ENCODE results near the gene SMARCC2.

Gene SMARCC2

DNA sequence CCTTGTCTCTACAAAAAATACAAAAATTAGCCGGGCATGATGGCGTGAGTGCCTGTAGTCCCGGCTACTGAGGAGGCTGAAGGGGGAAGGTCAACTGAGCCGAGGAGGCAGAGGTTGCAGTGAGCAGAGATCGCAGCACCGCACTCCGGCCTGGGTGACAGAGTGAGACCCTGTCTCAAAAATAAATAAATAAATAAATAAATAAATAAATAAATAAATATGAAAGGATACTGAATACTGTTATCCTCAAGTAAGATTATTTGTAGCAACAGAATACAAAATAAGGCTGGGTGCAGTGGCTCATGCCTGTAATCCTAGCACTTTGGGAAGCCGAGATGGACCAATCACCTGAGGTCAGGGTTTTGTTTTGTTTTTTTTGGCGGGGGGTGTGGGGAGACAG, 30.6 kb upstream of the SMARCC2 start (continued):
- TF ChIP-seq ZNF280C (tag by site-specific recombination; IDR thresholded peaks at IDR 0.05) (no peak), ZNF768 (tag by site-specific recombination; IDR thresholded peaks at IDR 0.05) (no peak), PATZ1 (tag by site-specific recombination; IDR thresholded peaks at IDR 0.05) (no peak), IKZF3 (tag by site-specific recombination; IDR thresholded peaks at IDR 0.05) (no peak), ZNF629 (tag by site-specific recombination; IDR thresholded peaks at IDR 0.05) (peak; percentile 66; the same call in 1 of the 2 replicates), ZXDB (tag by site-specific recombination; IDR thresholded peaks at IDR 0.05) (peak; percentile 87), ZNF132 (tag by site-specific recombination; IDR thresholded peaks at IDR 0.05; ENCODE audit: borderline replicate concordance) (no peak), ZNF670 (tag by site-specific recombination; IDR thresholded peaks at IDR 0.05; ENCODE audit: low read depth) (no peak), ZNF701 (tag by site-specific recombination; IDR thresholded peaks at IDR 0.05) (no peak), HOXA7 (CRISPR knock-in tag; IDR thresholded peaks at IDR 0.05; ENCODE audit: borderline replicate concordance) (no peak), ZNF221 (tag by site-specific recombination; IDR thresholded peaks at IDR 0.05; ENCODE audit: borderline replicate concordance) (peak; percentile 62; the same call in 1 of the 2 replicates), ZNF610 (tag by site-specific recombination; IDR thresholded peaks at IDR 0.05; ENCODE audit: borderline replicate concordance) (peak; percentile 54; the same call in 1 of the 2 replicates), ZNF112 (tag by site-specific recombination; IDR thresholded peaks at IDR 0.05) (no peak), ZNF596 (tag by site-specific recombination; IDR thresholded peaks at IDR 0.05) (no peak), ZNF274 (IDR thresholded peaks at IDR 0.05; ENCODE audit: low read length) (no peak), ZNF274 (tag by site-specific recombination; IDR thresholded peaks at IDR 0.05; ENCODE audit: borderline replicate concordance) (no peak), ZNF302 (tag by site-specific recombination; IDR thresholded peaks at IDR 0.05; ENCODE audit: low read depth) (no peak), PRDM2 (tag by site-specific recombination; IDR thresholded peaks at IDR 0.05; ENCODE audit: borderline replicate concordance) (no peak), ZNF514 (tag by site-specific recombination; IDR thresholded peaks at IDR 0.05) (peak; percentile 86; the same call in 1 of the 2 replicates), ZFP41 (tag by site-specific recombination; IDR thresholded peaks at IDR 0.05; ENCODE audit: borderline replicate concordance) (no peak), ZFHX2 (tag by site-specific recombination; conservative IDR thresholded peaks at IDR 0.05) (no peak), ZNF266 (tag by site-specific recombination; IDR thresholded peaks at IDR 0.05; ENCODE audit: low read depth) (peak; percentile 87), ZNF791 (tag by site-specific recombination; IDR thresholded peaks at IDR 0.05) (peak; percentile 88)
- TF ChIP-seq, protein P1, sequence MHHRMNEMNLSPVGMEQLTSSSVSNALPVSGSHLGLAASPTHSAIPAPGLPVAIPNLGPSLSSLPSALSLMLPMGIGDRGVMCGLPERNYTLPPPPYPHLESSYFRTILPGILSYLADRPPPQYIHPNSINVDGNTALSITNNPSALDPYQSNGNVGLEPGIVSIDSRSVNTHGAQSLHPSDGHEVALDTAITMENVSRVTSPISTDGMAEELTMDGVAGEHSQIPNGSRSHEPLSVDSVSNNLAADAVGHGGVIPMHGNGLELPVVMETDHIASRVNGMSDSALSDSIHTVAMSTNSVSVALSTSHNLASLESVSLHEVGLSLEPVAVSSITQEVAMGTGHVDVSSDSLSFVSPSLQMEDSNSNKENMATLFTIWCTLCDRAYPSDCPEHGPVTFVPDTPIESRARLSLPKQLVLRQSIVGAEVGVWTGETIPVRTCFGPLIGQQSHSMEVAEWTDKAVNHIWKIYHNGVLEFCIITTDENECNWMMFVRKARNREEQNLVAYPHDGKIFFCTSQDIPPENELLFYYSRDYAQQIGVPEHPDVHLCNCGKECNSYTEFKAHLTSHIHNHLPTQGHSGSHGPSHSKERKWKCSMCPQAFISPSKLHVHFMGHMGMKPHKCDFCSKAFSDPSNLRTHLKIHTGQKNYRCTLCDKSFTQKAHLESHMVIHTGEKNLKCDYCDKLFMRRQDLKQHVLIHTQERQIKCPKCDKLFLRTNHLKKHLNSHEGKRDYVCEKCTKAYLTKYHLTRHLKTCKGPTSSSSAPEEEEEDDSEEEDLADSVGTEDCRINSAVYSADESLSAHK (tag by site-specific recombination; IDR thresholded peaks at IDR 0.05) = no peak
- TF ChIP-seq, protein P2, sequence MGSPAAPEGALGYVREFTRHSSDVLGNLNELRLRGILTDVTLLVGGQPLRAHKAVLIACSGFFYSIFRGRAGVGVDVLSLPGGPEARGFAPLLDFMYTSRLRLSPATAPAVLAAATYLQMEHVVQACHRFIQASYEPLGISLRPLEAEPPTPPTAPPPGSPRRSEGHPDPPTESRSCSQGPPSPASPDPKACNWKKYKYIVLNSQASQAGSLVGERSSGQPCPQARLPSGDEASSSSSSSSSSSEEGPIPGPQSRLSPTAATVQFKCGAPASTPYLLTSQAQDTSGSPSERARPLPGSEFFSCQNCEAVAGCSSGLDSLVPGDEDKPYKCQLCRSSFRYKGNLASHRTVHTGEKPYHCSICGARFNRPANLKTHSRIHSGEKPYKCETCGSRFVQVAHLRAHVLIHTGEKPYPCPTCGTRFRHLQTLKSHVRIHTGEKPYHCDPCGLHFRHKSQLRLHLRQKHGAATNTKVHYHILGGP (tag by site-specific recombination; IDR thresholded peaks at IDR 0.05) = no peak

Measured in HEK293 (cell line).